RWPE1 (cell line): ENCODE data around the gene LRCH3.
A peak's percentile ranks its signal among the peaks of the same experiment; 100 is the strongest.

ENCODE experiments used
- CTCF ChIA-PET: fragments of 350-600 bp; sonication (Branson Sonifier 250); formaldehyde crosslinking; extraction: SDS; loops from one replicate; lab custom pipeline; 2021; lab: Yijun Ruan, JAX
- POLR2A ChIA-PET: fragments of 400-600 bp; formaldehyde crosslinking; extraction: SDS; loops from one replicate; lab custom pipeline; 2020; ENCODE audit warnings: antibody characterized with exemption; ENCODE audit not compliant: low non-redundant PET; lab: Yijun Ruan, JAX
- DNase-seq: peaks from one replicate; pipeline ENCODE4 v3.0.0; 2012; ENCODE audit warnings: low spot score
- H3K27ac ChIP-seq: fragments of 450-650 bp; 2 replicates; pipeline ENCODE4 v1.5.1; 2017
- CTCF ChIP-seq: fragments of 450-650 bp; conservative IDR thresholded peaks from 2 replicates; pipeline ENCODE4 v1.5.1; 2017; ENCODE audit warnings: low read depth, mild to moderate bottlenecking

LRCH3 gene

GRCh38 chr3:197749601-197750395, 41.3 kb upstream of the LRCH3 start, which contains the start of gene FYTTD1:
Gene FYTTD1 (plus strand): TSS chr3:197749883. CDS start chr3:197749972, 89 bp downstream.
- ChIA-PET POLR2A (no interaction called here), CTCF (no interaction called here)
- peak; percentile 82 for DNase-seq
- peak within 1 kb of the TSS; percentile 96 for H3K27ac ChIP-seq
- TF ChIP-seq CTCF, result peak; percentile 72

GRCh38 chr3:197750396-197750831, 40.6 kb upstream of the LRCH3 start:
- ChIA-PET POLR2A (no interaction called here), CTCF (no interaction called here)
- H3K27ac ChIP-seq, result peak overlapping the region; percentile 96
- TF ChIP-seq CTCF, result no peak
- peak; percentile 57 for DNase-seq

- TF ChIP-seq CTCF, result no peak
- ChIA-PET CTCF (interaction anchor here (0.6 kb wide), 1 partner anchor 77 kb away, joined by 3 read pairs; no protein-coding TSS in a partner anchor), POLR2A (no interaction called here)
- peak; percentile 30 for DNase-seq
- peak overlapping the region; percentile 96 for H3K27ac ChIP-seq
Measured at GRCh38 chr3:197750858-197751737, 40.0 kb upstream of the LRCH3 start.

GRCh38 chr3:197752107-197752506, 38.9 kb upstream of the LRCH3 start:
- no peak for TF ChIP-seq CTCF
- POLR2A ChIA-PET, result no interaction called here
- H3K27ac ChIP-seq, result peak overlapping the region; percentile 96
- CTCF ChIA-PET, result no interaction called here
- no peak for DNase-seq

GRCh38 chr3:197753263-197753662, 37.8 kb upstream of the LRCH3 start:
- TF ChIP-seq CTCF, result no peak
- no peak overlapping the region for H3K27ac ChIP-seq
- DNase-seq, result no peak
- ChIA-PET CTCF (interaction anchor here (0.5 to 0.7 kb wide), 2 partner anchors 101 to 108 kb away, joined by 3 to 4 read pairs; no protein-coding TSS in a partner anchor), POLR2A (no interaction called here)

GRCh38 chr3:197756704-197757103, 34.4 kb upstream of the LRCH3 start:
- no peak overlapping the region for H3K27ac ChIP-seq
- TF ChIP-seq CTCF, result no peak
- ChIA-PET POLR2A (no interaction called here), CTCF (interaction anchor here (0.5 kb wide), 1 partner anchor 355 kb away, joined by 3 read pairs; no protein-coding TSS in a partner anchor)
- no peak for DNase-seq
